OCI-LY7 (cell line): ENCODE data around the gene HEPHL1. TPM values are rescaled to one million over a fixed set of nuclear protein-coding genes. Genes with fewer than 3 reads are reported as not detected.

Experiments
- BruUV-seq: library from RNA; stranded (reverse); fragments of 400-500 nt; replicated peaks from 2 replicates; lab custom pipeline; 2021; lab: Mats Ljungman, UMichigan
- CTCF ChIA-PET: fragments of 300-600 bp; sonication (Branson Sonifier 250); formaldehyde crosslinking; loops from one replicate; lab custom pipeline; 2022; ENCODE audit warnings: antibody characterized with exemption; ENCODE audit not compliant: unreplicated experiment; lab: Charles Lee
- POLR2A ChIA-PET: fragments of 300-600 bp; sonication (Branson Sonifier 250); formaldehyde crosslinking; loops from one replicate; lab custom pipeline; 2022; ENCODE audit warnings: antibody characterized with exemption; lab: Charles Lee
- DNase-seq: peaks from one replicate; pipeline ENCODE4 v3.0.0-alpha.2; 2015; ENCODE audit warnings: low spot score
- H2AFZ ChIP-seq: fragments of 200-600 bp; sonication (generic), shearing (Covaris generic); 2 replicates; pipeline ENCODE4 v1.6.1; 2014; ENCODE audit warnings: mild to moderate bottlenecking, antibody characterized with exemption, low read length, moderate library complexity
- H3K27ac ChIP-seq: fragments of 200-600 bp; sonication (generic); 2 replicates; pipeline ENCODE4 v1.5.1; 2014; ENCODE audit warnings: mixed run types, low read depth, mild to moderate bottlenecking, moderate library complexity, low read length, inconsistent platforms; ENCODE audit not compliant: poor library complexity, severe bottlenecking
- H3K36me3 ChIP-seq: fragments of 200-600 bp; sonication (generic); 2 replicates; pipeline ENCODE4 v1.6.1; 2014; ENCODE audit warnings: mild to moderate bottlenecking, antibody characterized with exemption, low read length, moderate library complexity, mixed read lengths; ENCODE audit not compliant: insufficient read depth
- H3K4me1 ChIP-seq: fragments of 200-600 bp; sonication (generic); 2 replicates; pipeline ENCODE4 v1.5.1; 2014; ENCODE audit warnings: mild to moderate bottlenecking, low read length; ENCODE audit not compliant: insufficient read depth, poor library complexity, severe bottlenecking
- H3K4me2 ChIP-seq: fragments of 200-600 bp; sonication (generic); 2 replicates; pipeline ENCODE4 v1.6.1; 2014; ENCODE audit warnings: mild to moderate bottlenecking, low read length
- H3K4me3 ChIP-seq: fragments of 200-600 bp; sonication (generic); 2 replicates; pipeline ENCODE4 v1.5.1; 2014; ENCODE audit warnings: mild to moderate bottlenecking, low read depth, low read length; ENCODE audit not compliant: poor library complexity, severe bottlenecking
- H3K79me2 ChIP-seq: fragments of 200-600 bp; sonication (generic); 2 replicates; pipeline ENCODE4 v1.6.1; 2016; ENCODE audit warnings: low read depth, mild to moderate bottlenecking, low read length, moderate library complexity, mixed read lengths; ENCODE audit not compliant: insufficient read depth
- H3K9me2 ChIP-seq: fragments of 200-600 bp; sonication (generic); 2 replicates; pipeline ENCODE4 v1.6.1; 2016; ENCODE audit warnings: mild to moderate bottlenecking, low read length, mixed read lengths; ENCODE audit not compliant: insufficient read depth
- H3K9me3 ChIP-seq: fragments of 200-600 bp; sonication (generic); 2 replicates; pipeline ENCODE4 v1.6.1; 2014; ENCODE audit warnings: mild to moderate bottlenecking, mixed run types, low read length, mixed read lengths
- H4K20me1 ChIP-seq: fragments of 200-600 bp; sonication (generic); 2 replicates; pipeline ENCODE4 v1.6.1; 2014; ENCODE audit warnings: mild to moderate bottlenecking, antibody characterized with exemption, low read length, moderate library complexity, mixed read lengths; ENCODE audit not compliant: insufficient read depth
- CTCF ChIP-seq: fragments of 200-600 bp; sonication (generic); conservative IDR thresholded peaks from 2 replicates; pipeline ENCODE4 v1.5.1; 2014; ENCODE audit warnings: mild to moderate bottlenecking, antibody characterized with exemption, low read length, moderate library complexity, mixed read lengths
- EZH2phosphoT487 ChIP-seq: fragments of 200-600 bp; sonication (generic); IDR thresholded peaks from 2 replicates; pipeline ENCODE4 v1.6.1; 2018; ENCODE audit warnings: low read depth, borderline replicate concordance, mild to moderate bottlenecking, mixed run types, antibody characterized with exemption, low read length, moderate library complexity, mixed read lengths
- intact Hi-C: fragments of 100-400 bp; cut with micrococcal nuclease; formaldehyde crosslinking; loops from one replicate; pipeline ENCODE4 v1.10.0; 2022; ENCODE audit not compliant: unreplicated experiment
- total RNA-seq, 2 experiments: library from RNA; depleted of rRNA in 1 of 2; stranded (reverse); fragments of >200 nt in 1 of 2; shearing (Covaris generic) in 1 of 2; gene quantifications; 2 replicates each; pipeline ENCODE4 v1.2.3, GENCODE V29; 2014 to 2022

Gene HEPHL1
- total RNA-seq, 2 experiments from 2014 or later: not detected

- Histone ChIP-seq H3K36me3 (no peaks in the 10 kb centered on the region), H3K4me3 (no peak overlapping the region), H2AFZ (no peak overlapping the region), H3K4me2 (no peak overlapping the region), H3K9me2 (no peaks in the 10 kb centered on the region), H3K27ac (no peak overlapping the region), H3K9me3 (no peaks in the 10 kb centered on the region), H3K4me1 (peaks cover 20% of the 10 kb centered on the region), H3K79me2 (peaks cover 37% of the 10 kb centered on the region; the same call in 1 of the 2 replicates), H4K20me1 (peaks cover 23% of the 10 kb centered on the region)
- CTCF ChIA-PET: no interaction called here
- POLR2A ChIA-PET: no interaction called here
- TF ChIP-seq CTCF: no peak
- no peak for TF ChIP-seq EZH2phosphoT487
- intact Hi-C loops: no loop called here
- BruUV-seq: no TSS peak
- no peak for DNase-seq
These were observed 112.6 kb downstream of the HEPHL1 start for GRCh38 chr11:94133752-94134151.

GRCh38 chr11:94134651-94135512 lies 113.7 kb downstream of the HEPHL1 start:
- TF ChIP-seq EZH2phosphoT487 (no peak), CTCF (no peak)
- Histone ChIP-seq H4K20me1 (peaks cover 20% of the 10 kb centered on the region), H3K4me3 (no peak overlapping the region), H3K9me3 (no peaks in the 10 kb centered on the region), H3K27ac (no peak overlapping the region), H3K4me2 (no peak overlapping the region), H2AFZ (no peak overlapping the region), H3K4me1 (peaks cover 18% of the 10 kb centered on the region), H3K36me3 (no peaks in the 10 kb centered on the region), H3K79me2 (peaks cover 30% of the 10 kb centered on the region; the same call in 1 of the 2 replicates), H3K9me2 (no peaks in the 10 kb centered on the region)
- ChIA-PET POLR2A (interaction anchor here (0.6 to 1.1 kb wide), 3 partner anchors 10 to 397 kb away, joined by 3 to 4 read pairs (median 3); no protein-coding TSS in a partner anchor), CTCF (no interaction called here)
- DNase-seq: no peak
- intact Hi-C loops: no loop called here
- BruUV-seq: no TSS peak

- DNase-seq: no peak
- H3K9me2 ChIP-seq: no peaks in the 10 kb centered on the region
- H3K36me3 ChIP-seq: no peaks in the 10 kb centered on the region
- no peaks in the 10 kb centered on the region for H3K9me3 ChIP-seq
- peaks cover 11% of the 10 kb centered on the region; the same call in 1 of the 2 replicates for H4K20me1 ChIP-seq
- peaks cover 11% of the 10 kb centered on the region; the same call in 1 of the 2 replicates for H3K79me2 ChIP-seq
- H3K4me1 ChIP-seq: peaks cover 6% of the 10 kb centered on the region
- H2AFZ ChIP-seq: no peak overlapping the region
- TF ChIP-seq EZH2phosphoT487 (no peak), CTCF (no peak)
- ChIA-PET CTCF (interaction anchor here (1.3 kb wide), 1 partner anchor 10 kb away, joined by 4 read pairs; the partner anchor contains the start of gene PANX1), POLR2A (interaction anchor here (0.6 kb wide), 1 partner anchor 121 kb away, joined by 3 read pairs; no protein-coding TSS in a partner anchor)
- BruUV-seq: no TSS peak
- H3K27ac ChIP-seq: no peak overlapping the region
- intact Hi-C loops: no loop called here
- no peak overlapping the region for H3K4me2 ChIP-seq
- H3K4me3 ChIP-seq: no peak overlapping the region
These were observed 118.3 kb downstream of the HEPHL1 start for GRCh38 chr11:94139416-94139815.
